Measurements from ENCODE around the gene ALDH18A1. TPM values are rescaled to one million over a fixed set of nuclear protein-coding genes. Genes with fewer than 3 reads are reported as not detected.

Gene ALDH18A1
- total and polyA plus RNA-seq, 2 donors (not counting 3 experiments of a cell fraction or from before 2014, with no cell fraction given): 53.2 to 92.6 TPM

DNA sequence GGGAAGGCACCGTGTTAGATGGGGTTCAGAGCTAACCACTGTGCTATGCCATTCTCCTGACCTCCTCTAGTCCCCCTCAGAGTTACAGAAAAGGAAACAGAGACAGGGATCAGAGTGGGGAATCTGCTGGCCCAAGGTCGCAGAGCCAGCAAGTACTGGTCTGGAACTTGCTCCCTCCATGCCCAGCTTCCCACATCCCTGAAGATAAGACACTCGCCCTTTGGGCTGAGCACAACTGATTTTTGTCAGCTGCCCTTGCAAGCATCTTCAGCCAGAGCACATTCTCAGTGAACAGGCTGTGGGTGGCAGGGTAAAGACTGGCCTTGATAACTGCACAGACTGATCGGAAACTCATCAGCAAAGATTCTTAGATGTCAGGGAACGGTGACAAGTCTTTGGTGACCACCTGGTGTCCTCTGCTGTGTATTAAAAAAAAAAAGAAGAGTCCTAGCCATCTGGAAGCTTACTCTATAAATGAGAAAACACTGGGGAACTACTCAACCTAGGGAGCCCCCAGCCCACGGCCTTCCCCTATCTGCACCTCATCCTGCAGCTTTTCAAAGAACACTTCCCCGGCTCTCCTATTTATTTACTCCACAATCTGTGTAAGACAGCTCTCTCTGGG lies 94.1 kb downstream of the ALDH18A1 start:
- dilution Hi-C loops (cut with MboI; ENCODE audit: extremely low pct_ligation_motif_present, low sequenced_read_pairs): no loop called here
- intact Hi-C loops (cut with micrococcal nuclease): no loop called here
- DNase-seq (ENCODE audit: low read depth, low spot score) (no peak), FAIRE-seq (no peak)
- H4K20me1 ChIP-seq (replicated peaks; ENCODE audit: control insufficient read depth, extremely low read depth, insufficient read depth, low read length): no peaks in the 10 kb centered on the region
- H3K9me3 ChIP-seq (replicated peaks; ENCODE audit: control insufficient read depth, insufficient read depth, low read length): no peaks in the 10 kb centered on the region
- H2AFZ ChIP-seq (ENCODE audit: low read depth, low read length): no peak overlapping the region
- ChIA-PET POLR2A (no interaction called here), CTCF (interaction anchor here (0.7 to 1.3 kb wide), 4 partner anchors 12 to 132 kb away, joined by 3 read pairs; no protein-coding TSS in a partner anchor)
- H3K9ac ChIP-seq (replicated peaks; ENCODE audit: extremely low read depth, insufficient read depth, low read length): no peak overlapping the region
- no peaks in the 10 kb centered on the region for H3K36me3 ChIP-seq (ENCODE audit: control insufficient read depth in 2 of 2, extremely low read depth in 1 of 2, insufficient read depth in 2 of 2, low read length in 2 of 2)
- H3K27ac ChIP-seq (ENCODE audit: insufficient read depth, low read depth, low read length): no peak overlapping the region
- TF ChIP-seq JUN (IDR thresholded peaks at IDR 0.05; ENCODE audit: borderline replicate concordance, insufficient read depth, insufficient read length, low read depth) (no peak), POLR2AphosphoS5 (IDR thresholded peaks at IDR 0.05; ENCODE audit: insufficient read depth, low read depth, low read length) (no peak), EZH2 (IDR thresholded peaks at IDR 0.05; ENCODE audit: borderline replicate concordance, low read depth, low read length, severe bottlenecking) (no peak), CTCF (IDR thresholded peaks at IDR 0.05; ENCODE audit: extremely low read depth in 1 of 2, insufficient read depth in 1 of 2, low read depth in 1 of 2, low read length in 2 of 2) (no peak), GATA2 (IDR thresholded peaks at IDR 0.05; ENCODE audit: insufficient read depth, insufficient read length, low read depth, low read length) (no peak), POLR2A (IDR thresholded peaks at IDR 0.05; ENCODE audit: low read depth, low read length) (no peak), MYC (IDR thresholded peaks at IDR 0.05; ENCODE audit: low read depth, low read length) (no peak), FOS (IDR thresholded peaks at IDR 0.05; ENCODE audit: borderline replicate concordance, insufficient read depth, low read length) (no peak)
- TF ChIP-seq, protein P1, sequence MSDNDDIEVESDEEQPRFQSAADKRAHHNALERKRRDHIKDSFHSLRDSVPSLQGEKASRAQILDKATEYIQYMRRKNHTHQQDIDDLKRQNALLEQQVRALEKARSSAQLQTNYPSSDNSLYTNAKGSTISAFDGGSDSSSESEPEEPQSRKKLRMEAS (IDR thresholded peaks at IDR 0.05; ENCODE audit: insufficient read depth, insufficient read length): no peak
- H3K4me2 ChIP-seq (ENCODE audit: insufficient read depth, low read length): no peak overlapping the region
- no peaks in the 10 kb centered on the region for H3K9me1 ChIP-seq (replicated peaks; ENCODE audit: control insufficient read depth, extremely low read depth, insufficient read depth, low read length)
- no TSS peak for BruUV-seq (replicated peaks)
- peaks cover 2 to 7% of the 10 kb centered on the region in 2 experiments for H3K27me3 ChIP-seq (ENCODE audit: control insufficient read depth in 2 of 2, insufficient read depth in 2 of 2, low read length in 2 of 2)
- peaks cover 2% of the 10 kb centered on the region for H3K4me1 ChIP-seq (ENCODE audit: control insufficient read depth, extremely low read depth, insufficient read depth, low read length)
- no peaks in the 10 kb centered on the region for H3K79me2 ChIP-seq (ENCODE audit: control insufficient read depth, insufficient read depth, low read length)
- H3K4me3 ChIP-seq (replicated peaks in 1 of 3; ENCODE audit: insufficient read depth in 1 of 3, low read depth in 1 of 3, low read length in 3 of 3): no peak overlapping the region
